HCT116 (cell line): ENCODE data around the gene STC2. TPM values are rescaled to one million over a fixed set of nuclear protein-coding genes. Genes with fewer than 3 reads are reported as not detected.

Source experiments
- ATAC-seq: fragments of 200-7000 bp; cut with Tn5 transposase; 2 replicates; pipeline ENCODE4 v1.9.1; 2020; ENCODE audit warnings: mild to moderate bottlenecking, moderate library complexity
- BruUV-seq: library from RNA; stranded (reverse); fragments of 400-500 nt; replicated peaks from 2 replicates; lab custom pipeline; 2021; lab: Mats Ljungman, UMichigan
- CTCF ChIA-PET: fragments of 300-600 bp; sonication (Branson Sonifier 250); formaldehyde crosslinking; loops from one replicate; lab custom pipeline; 2021; ENCODE audit warnings: antibody characterized with exemption; lab: Charles Lee
- POLR2A ChIA-PET: fragments of 300-600, 350-600 bp; sonication (Branson Sonifier 250); formaldehyde crosslinking; loops from one replicate; lab custom pipeline; 2021; ENCODE audit warnings: antibody characterized with exemption; lab: Charles Lee
- RAD21 ChIA-PET, 2 experiments: fragments of 300-600 bp; sonication (Branson Sonifier 250); formaldehyde crosslinking; loops; one replicate each; lab custom pipeline; 2023; ENCODE audit warnings: low total read pairs in 2 of 2; ENCODE audit not compliant: uncharacterized antibody in 2 of 2, unreplicated experiment in 2 of 2, low non-redundant PET in 1 of 2; lab: Charles Lee
- DNase-seq: peaks from one replicate; pipeline ENCODE4 v3.0.0-alpha.2; 2010; ENCODE audit warnings: low read depth, low spot score
- H2AFZ ChIP-seq: fragments of 200-600 bp; shearing (Covaris generic), sonication (generic); 2 replicates; pipeline ENCODE4 v1.6.1; 2017; ENCODE audit warnings: low read depth, mixed run types, mixed read lengths, antibody characterized with exemption, low read length; ENCODE audit not compliant: poor library complexity, severe bottlenecking
- H3K27ac ChIP-seq: 2 replicates; pipeline ENCODE4 v1.5.1; 2012; ENCODE audit warnings: low read depth, low read length
- H3K27me3 ChIP-seq: fragments of 200-600 bp; sonication (generic); 2 replicates; pipeline ENCODE4 v1.6.1; 2016; ENCODE audit warnings: mixed run types, low read length, mixed read lengths; ENCODE audit not compliant: insufficient read depth
- H3K36me3 ChIP-seq, 2 experiments: fragments of 200-500 bp in 1 of 2; fragments of 200-600 bp in 1 of 2; sonication (Bioruptor generic) in 1 of 2; sonication (generic) in 1 of 2; 2 replicates each; pipeline versions ENCODE4 v1.5.1 to v1.6.1; 2014 to 2016; ENCODE audit warnings: low read length in 2 of 2, inconsistent platforms in 1 of 2, mixed read lengths in 1 of 2, mixed run types in 1 of 2; ENCODE audit not compliant: insufficient read depth in 2 of 2, control insufficient read depth in 1 of 2
- H3K4me1 ChIP-seq, 2 experiments: fragments of 200-600 bp in 1 of 2; sonication (generic) in 1 of 2; 2 replicates each; pipeline versions ENCODE4 v1.5.1 to v1.6.1; 2012 to 2017; ENCODE audit warnings: low read length in 2 of 2, inconsistent platforms in 1 of 2, mild to moderate bottlenecking in 1 of 2, mixed read lengths in 1 of 2, mixed run types in 1 of 2, moderate library complexity in 1 of 2; ENCODE audit not compliant: insufficient read depth in 2 of 2, control insufficient read depth in 1 of 2
- H3K4me2 ChIP-seq: fragments of 200-600 bp; sonication (generic); 2 replicates; pipeline ENCODE4 v1.6.1; 2017; ENCODE audit warnings: mixed run types, low read length, mixed read lengths
- H3K4me3 ChIP-seq, 2 experiments: fragments of 200-600 bp in 1 of 2; sonication (generic) in 1 of 2; replicated peaks in 1 of 2; 2 replicates each; pipeline ENCODE4 v1.5.1; 2011 to 2016; ENCODE audit warnings: low read length in 2 of 2, control low read depth in 1 of 2, low read depth in 1 of 2, mild to moderate bottlenecking in 1 of 2, mixed read lengths in 1 of 2, mixed run types in 1 of 2
- H3K79me2 ChIP-seq: fragments of 200-600 bp; sonication (generic); 2 replicates; pipeline ENCODE4 v1.6.1; 2017; ENCODE audit warnings: mild to moderate bottlenecking, mixed run types, low read length, moderate library complexity, mixed read lengths; ENCODE audit not compliant: insufficient read depth
- H3K9ac ChIP-seq: fragments of 200-600 bp; sonication (generic); 2 replicates; pipeline ENCODE4 v1.6.1; 2016; ENCODE audit warnings: low read length, mixed read lengths
- H3K9me2 ChIP-seq: fragments of 200-600 bp; sonication (generic), shearing (Covaris generic); 2 replicates; pipeline ENCODE4 v1.6.1; 2017; ENCODE audit warnings: mixed run types, mild to moderate bottlenecking, moderate library complexity; ENCODE audit not compliant: insufficient read depth
- H3K9me3 ChIP-seq, 2 experiments: fragments of 200-500 bp in 1 of 2; fragments of 200-600 bp in 1 of 2; sonication (Bioruptor generic) in 1 of 2; sonication (generic) in 1 of 2; 2 replicates each; pipeline ENCODE4 v1.6.1; 2014 to 2017; ENCODE audit warnings: low read length in 2 of 2, mixed read lengths in 2 of 2, inconsistent platforms in 1 of 2, low read depth in 1 of 2, mild to moderate bottlenecking in 1 of 2, mixed run types in 1 of 2, moderate library complexity in 1 of 2; ENCODE audit not compliant: control insufficient read depth in 1 of 2, insufficient read depth in 1 of 2
- H4K20me1 ChIP-seq: fragments of 200-600 bp; sonication (generic), shearing (Covaris generic); 2 replicates; pipeline ENCODE4 v1.6.1; 2017; ENCODE audit warnings: mixed run types, mild to moderate bottlenecking, moderate library complexity; ENCODE audit not compliant: insufficient read depth
- CTCF ChIP-seq, 3 experiments: fragments of 200-600 bp in 1 of 3; sonication (generic) in 1 of 3; IDR thresholded peaks in 2 of 3; conservative IDR thresholded peaks in 1 of 3; 2 replicates each; pipeline ENCODE4 v1.5.1; 2012 to 2017; ENCODE audit warnings: low read depth in 2 of 3, low read length in 2 of 3, antibody characterized with exemption in 1 of 3, borderline replicate concordance in 1 of 3, control low read depth in 1 of 3, mild to moderate bottlenecking in 1 of 3, mixed read lengths in 1 of 3, mixed run types in 1 of 3, moderate library complexity in 1 of 3; ENCODE audit not compliant: insufficient read depth in 1 of 3
- EZH2 ChIP-seq: fragments of 200-600 bp; sonication (generic); IDR thresholded peaks from 2 replicates; pipeline ENCODE4 v1.6.1; 2017; ENCODE audit warnings: antibody characterized with exemption, mixed run types
- JUND ChIP-seq: IDR thresholded peaks from 2 replicates; pipeline ENCODE4 v1.6.1; 2012
- POLR2A ChIP-seq: IDR thresholded peaks from 2 replicates; pipeline ENCODE4 v1.7.0; 2011; ENCODE audit warnings: borderline replicate concordance; ENCODE audit not compliant: insufficient read depth, insufficient read length; ENCODE audit errors: extremely low read depth
- POLR2AphosphoS5 ChIP-seq: IDR thresholded peaks from 2 replicates; pipeline ENCODE4 v1.6.1; 2011; ENCODE audit warnings: mild to moderate bottlenecking, low read depth, low read length, moderate library complexity
- RAD21 ChIP-seq: IDR thresholded peaks from 2 replicates; pipeline ENCODE4 v1.6.1; 2012; ENCODE audit warnings: low read depth, mild to moderate bottlenecking
- TCF7L2 ChIP-seq: IDR thresholded peaks from 2 replicates; pipeline ENCODE4 v1.7.0; 2011; ENCODE audit warnings: borderline replicate concordance, inconsistent platforms; ENCODE audit not compliant: insufficient read depth, insufficient read length; ENCODE audit errors: extremely low read depth
- YY1 ChIP-seq: IDR thresholded peaks from 2 replicates; pipeline ENCODE4 v1.6.1; 2011; ENCODE audit warnings: low read length, low read depth, moderate library complexity, mild to moderate bottlenecking; ENCODE audit not compliant: insufficient replicate concordance; ENCODE audit errors: extremely low read depth
- ZNF274 ChIP-seq: fragments of 200-500 bp; sonication (Bioruptor generic); IDR thresholded peaks from 2 replicates; pipeline ENCODE4 v1.6.1; 2014; ENCODE audit warnings: mild to moderate bottlenecking, low read depth, low read length, inconsistent platforms
- intact Hi-C: fragments of 100-400 bp; cut with micrococcal nuclease; formaldehyde crosslinking; loops from 2 replicates; pipeline ENCODE4 v1.10.0; 2022
- total RNA-seq: library from RNA; stranded (reverse); gene quantifications from one replicate; pipeline ENCODE4 v1.2.1, GENCODE V29; 2021; ENCODE audit not compliant: unreplicated experiment

STC2 gene
- total RNA-seq, 1 experiment from 2014 or later = 97.3 TPM

GRCh38 chr5:173324115-173325001, 3.9 kb downstream of the STC2 start:
- peaks cover 6 to 23% of the 10 kb centered on the region in 2 experiments; a peak in 2 of 4 replicates for H3K4me1 ChIP-seq
- no peaks in the 10 kb centered on the region for H3K9me2 ChIP-seq
- peaks cover 59% of the 10 kb centered on the region for H3K79me2 ChIP-seq
- ATAC-seq = no peak
- no peak overlapping the region for H3K4me3 ChIP-seq
- no peaks in the 10 kb centered on the region for H3K9me3 ChIP-seq
- ChIA-PET RAD21 (no interaction called here), POLR2A (no interaction called here), CTCF (no interaction called here)
- no peak overlapping the region for H2AFZ ChIP-seq
- peaks cover 7% of the 10 kb centered on the region; the same call in 1 of the 2 replicates for H4K20me1 ChIP-seq
- TF ChIP-seq JUND = no peak
- TF ChIP-seq POLR2AphosphoS5 = peak; percentile 18; the same call in 1 of the 2 replicates
- H3K36me3 ChIP-seq = peaks cover 40 to 64% of the 10 kb centered on the region in 2 experiments
- no TSS peak for BruUV-seq
- no peak for DNase-seq
- H3K4me2 ChIP-seq = no peak overlapping the region
- no peaks in the 10 kb centered on the region for H3K27me3 ChIP-seq
- no peak overlapping the region for H3K9ac ChIP-seq
- no peak overlapping the region for H3K27ac ChIP-seq
- intact Hi-C loops = loop anchor here (5.0 kb wide), 2 partner anchors 128 to 293 kb away; partner anchors contain the start of gene BOD1

- Histone ChIP-seq H3K9ac (no peak overlapping the region), H2AFZ (no peak overlapping the region), H4K20me1 (peaks cover 7% of the 10 kb centered on the region; the same call in 1 of the 2 replicates), H3K27me3 (no peaks in the 10 kb centered on the region), H3K9me2 (no peaks in the 10 kb centered on the region), H3K4me2 (no peak overlapping the region), H3K79me2 (peaks cover 59% of the 10 kb centered on the region), H3K36me3 (peaks cover 46 to 69% of the 10 kb centered on the region in 2 experiments), H3K27ac (no peak overlapping the region), H3K9me3 (no peaks in the 10 kb centered on the region), H3K4me1 (peaks cover 6 to 17% of the 10 kb centered on the region in 2 experiments; a peak in 2 of 4 replicates), H3K4me3 (no peak overlapping the region)
- ChIA-PET CTCF (no interaction called here), RAD21 (no interaction called here), POLR2A (no interaction called here)
- no peak for ATAC-seq
- intact Hi-C loops = no loop called here
- BruUV-seq = no TSS peak
- no peak for DNase-seq
- TF ChIP-seq EZH2 (no peak), CTCF (IDR thresholded peaks at IDR 0.05 in 2 of 3, conservative IDR thresholded peaks at IDR 0.05 in 1 of 3; ENCODE audit: borderline replicate concordance in 1 of 3, insufficient read depth in 1 of 3, low read depth in 2 of 3, low read length in 2 of 3) (no peak), TCF7L2 (no peak), RAD21 (no peak), ZNF274 (no peak), POLR2A (no peak), JUND (no peak), YY1 (no peak)
Measured at GRCh38 chr5:173323799-173324114, 4.5 kb downstream of the STC2 start.
